Kidney tubule cell (primary cell): Measurements from ENCODE around the gene FSD1.

Source experiments
- DNase-seq: peaks from one replicate; pipeline ENCODE4 v3.0.0-alpha.2; 2018; ENCODE audit warnings: low spot score

The FSD1 gene

DNA sequence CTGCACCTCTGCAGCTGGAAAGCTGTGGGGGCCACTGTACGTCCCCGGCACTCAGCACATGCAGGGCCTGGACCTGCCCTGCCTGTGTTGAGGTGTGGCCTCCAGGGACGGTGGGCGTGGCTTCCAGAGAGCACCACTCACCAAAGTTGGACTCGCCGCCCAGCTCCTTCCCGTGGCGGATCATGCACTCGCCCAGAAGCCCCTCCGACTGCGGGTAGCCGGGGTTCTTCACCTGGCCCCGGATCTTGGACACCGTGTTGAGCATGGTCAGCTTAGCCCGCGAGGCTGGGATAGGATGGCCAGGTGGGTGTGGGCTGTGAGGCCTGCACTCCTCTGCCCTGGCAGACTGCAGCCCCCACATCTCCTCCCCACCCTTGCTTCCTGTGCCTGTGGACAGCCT lies 60.9 kb downstream of the FSD1 start:
- no peak for DNase-seq

DNA sequence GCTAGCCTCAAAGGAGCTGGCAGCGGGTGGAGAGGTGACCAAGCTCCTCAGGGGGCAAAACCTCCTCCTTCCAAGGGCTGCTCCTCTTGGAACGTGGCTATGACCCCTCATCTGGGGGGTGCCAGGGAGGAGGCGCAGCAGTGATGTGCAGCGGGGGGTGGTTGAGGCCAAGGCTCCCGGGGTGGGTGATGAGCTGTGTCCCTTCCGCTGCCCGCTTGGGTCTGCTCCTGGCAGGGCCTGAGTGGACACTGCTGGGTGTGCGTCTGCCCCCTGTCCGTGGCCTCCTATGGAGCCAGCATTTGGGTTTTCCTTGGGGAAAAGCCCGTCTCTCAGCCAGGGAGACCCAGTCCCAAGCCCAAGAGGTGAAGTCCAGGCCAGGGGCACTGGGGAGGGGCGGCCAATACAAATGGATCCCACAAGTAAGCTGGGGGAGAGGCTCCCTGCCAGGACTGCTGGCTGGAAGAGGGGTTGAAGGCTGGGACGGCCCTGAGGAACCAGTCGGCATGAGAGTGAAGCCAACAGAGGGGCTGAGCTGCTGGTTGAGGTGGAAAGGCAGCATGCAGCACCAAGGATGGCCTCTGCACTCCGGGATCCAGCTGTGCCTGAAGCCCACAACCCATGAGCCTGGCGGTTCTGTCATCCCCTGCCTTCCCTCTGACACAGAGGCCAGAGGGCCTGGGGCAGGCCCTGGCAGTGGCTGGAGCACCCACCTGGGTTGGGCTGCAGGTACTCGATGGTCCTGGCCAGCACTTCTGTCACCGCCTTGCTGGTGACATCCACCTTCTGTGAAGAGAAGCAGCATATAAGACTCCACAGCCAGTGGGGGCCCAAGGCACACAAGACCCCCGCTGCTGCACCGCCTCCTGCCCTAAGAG lies 61.6 kb downstream of the FSD1 start:
- no peak for DNase-seq

DNA sequence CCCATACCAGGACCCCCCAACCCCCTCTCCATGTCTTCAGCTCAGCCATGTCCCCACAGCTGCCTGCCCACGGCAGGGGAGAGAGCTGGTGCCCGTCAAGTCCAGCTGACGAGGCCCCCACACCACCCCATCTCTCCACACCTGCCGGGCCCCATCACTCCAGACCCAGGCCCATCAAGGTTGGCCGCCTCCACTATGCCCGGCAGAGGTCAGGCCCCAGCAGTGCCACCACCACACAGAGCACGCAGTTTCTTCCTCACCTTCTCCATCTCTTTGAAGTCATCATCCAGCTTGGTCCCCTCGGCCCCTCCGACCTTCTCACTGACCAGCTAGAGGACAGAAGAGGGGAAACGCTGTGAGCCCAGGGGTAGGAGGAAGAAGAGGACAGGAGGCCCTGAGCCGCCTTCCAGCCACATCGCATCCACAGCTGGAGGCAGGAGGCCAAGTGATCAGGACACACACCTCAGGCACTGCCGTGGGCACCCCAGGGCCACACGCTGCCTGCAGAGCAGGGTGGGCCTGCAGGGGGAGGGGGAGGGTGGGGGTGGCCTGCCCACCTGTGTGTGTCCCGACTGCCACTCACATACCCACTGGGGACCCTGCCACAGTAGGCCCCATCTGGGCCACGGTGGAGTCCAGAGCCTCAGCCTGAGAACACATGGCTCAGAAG lies 62.4 kb downstream of the FSD1 start:
- DNase-seq, result no peak

DNA sequence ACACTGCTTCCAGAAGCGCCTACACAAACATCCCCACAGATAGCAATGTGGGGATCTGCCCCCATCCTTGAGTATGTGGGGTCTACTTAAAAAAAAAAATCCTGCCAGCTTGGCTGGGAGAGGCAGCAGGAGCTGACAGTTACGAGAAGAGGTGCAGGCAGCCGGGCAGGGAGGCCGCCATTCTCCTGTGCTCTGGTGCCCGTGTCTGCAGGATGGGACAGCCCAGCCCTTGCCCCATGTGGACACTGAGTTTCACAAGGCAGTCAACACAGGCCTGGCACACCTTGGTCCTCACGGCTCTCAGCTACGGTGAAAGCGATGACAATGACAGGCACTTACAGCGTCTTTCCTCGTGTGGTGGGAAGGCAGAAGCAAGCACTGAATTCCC lies 62.9 kb downstream of the FSD1 start:
- no peak for DNase-seq

DNA sequence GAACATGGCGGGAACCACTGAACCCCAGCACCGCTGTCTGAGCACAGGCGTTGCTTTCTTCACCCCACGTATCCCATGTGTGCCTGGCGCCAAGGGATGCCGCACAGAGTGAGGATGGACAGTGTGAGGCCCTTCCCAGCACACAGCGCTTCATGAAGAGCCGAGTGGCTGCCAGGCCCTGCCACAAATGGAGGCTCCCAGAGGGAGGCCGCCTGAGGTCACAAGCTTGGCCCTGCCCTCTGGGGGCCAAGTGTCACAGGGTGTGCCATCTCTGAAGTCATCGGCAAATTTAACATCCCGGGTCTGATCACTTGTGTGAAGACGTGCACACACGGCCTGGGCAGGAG lies 63.4 kb downstream of the FSD1 start:
- DNase-seq, result no peak

DNA sequence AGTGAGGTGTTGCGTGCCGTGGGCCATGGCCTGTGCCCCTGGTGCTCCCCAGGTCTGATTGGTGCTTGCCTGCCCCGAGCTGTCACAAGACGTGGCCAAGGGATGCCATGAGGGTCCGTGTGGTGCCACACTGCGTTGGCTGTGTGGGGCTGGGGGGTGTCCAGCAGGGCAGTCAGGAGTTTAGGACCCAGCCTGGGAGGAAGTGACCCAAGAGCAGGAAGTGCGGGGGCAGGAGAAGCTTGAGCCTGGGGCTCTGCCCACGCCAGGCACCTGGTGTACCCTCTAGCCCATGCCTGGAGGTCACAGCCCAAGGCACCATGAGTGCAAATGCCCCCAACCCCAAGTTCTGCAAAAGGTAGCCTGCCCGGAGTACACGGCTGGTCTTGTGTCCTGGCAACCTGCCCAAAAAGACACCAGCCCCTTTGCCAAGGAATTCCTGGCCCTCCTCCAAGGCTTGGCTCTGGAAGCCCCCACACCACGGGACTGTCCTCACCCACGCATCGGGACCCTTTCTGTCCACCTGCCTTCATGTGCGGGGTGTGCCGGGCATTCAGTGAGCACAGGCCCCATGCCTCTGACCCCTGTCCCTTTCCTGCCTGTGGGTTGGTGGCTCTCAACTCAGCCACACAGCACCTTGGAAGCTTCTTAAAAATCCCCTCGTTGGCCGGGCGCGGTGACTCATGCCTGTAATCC lies 63.9 kb downstream of the FSD1 start:
- peak; percentile 69 for DNase-seq

DNA sequence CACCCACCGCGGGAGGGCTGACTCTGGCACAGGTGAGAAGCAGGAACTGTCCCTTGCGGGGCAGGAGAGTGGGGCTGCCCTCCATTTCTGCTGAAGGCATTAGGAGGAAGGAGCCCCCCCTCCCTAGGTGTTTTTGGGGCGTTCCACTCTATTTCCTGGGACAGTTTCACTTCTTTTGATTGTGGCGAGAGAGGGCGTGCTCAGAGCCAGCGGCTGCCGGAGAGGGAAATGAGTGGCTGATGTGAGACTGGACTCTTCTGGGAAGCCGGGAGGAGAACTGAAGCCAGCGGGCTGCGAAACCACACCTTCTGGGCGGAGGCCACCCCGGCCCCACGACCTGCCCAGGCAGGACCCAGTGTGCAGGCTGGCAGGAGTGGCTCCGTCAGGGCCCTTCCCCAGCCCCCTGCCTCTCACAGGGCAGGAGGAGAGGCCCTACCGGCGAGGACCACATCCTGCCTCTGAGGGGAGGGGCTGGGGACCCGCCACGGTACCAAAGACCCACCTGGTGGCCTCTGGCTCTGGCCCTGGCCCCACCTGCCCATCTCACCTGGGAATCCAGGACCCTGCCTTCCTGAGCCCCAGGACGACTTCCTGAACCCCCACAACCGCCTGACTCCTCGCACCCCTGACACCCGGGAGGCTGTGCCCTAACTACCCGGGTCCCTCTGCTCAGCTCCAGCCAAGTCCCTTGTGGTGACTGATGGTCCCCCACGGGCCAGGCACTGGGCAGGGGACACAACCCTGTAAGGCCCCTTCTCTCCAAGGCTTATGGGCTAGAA lies 64.9 kb downstream of the FSD1 start:
- DNase-seq, result peak; percentile 90

DNA sequence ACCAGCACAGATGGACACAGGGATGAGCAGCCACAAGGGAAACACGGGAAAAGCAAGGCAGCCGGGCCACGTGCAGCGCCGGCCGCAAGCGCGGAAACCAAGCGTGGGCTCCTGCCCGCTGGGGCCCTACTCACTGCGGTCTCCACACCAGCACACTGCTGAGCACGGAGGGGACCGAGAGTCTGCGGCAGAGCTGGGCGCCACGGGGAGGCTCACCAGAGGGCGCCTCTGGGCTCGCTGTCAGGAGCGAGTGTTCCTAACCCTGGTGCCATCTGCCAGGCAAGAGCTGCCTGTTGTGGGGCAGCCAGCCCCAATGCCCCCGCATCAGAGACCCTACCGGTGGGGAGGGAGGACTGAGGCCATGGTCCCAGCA lies 65.5 kb downstream of the FSD1 start:
- peak; percentile 52 for DNase-seq

DNA sequence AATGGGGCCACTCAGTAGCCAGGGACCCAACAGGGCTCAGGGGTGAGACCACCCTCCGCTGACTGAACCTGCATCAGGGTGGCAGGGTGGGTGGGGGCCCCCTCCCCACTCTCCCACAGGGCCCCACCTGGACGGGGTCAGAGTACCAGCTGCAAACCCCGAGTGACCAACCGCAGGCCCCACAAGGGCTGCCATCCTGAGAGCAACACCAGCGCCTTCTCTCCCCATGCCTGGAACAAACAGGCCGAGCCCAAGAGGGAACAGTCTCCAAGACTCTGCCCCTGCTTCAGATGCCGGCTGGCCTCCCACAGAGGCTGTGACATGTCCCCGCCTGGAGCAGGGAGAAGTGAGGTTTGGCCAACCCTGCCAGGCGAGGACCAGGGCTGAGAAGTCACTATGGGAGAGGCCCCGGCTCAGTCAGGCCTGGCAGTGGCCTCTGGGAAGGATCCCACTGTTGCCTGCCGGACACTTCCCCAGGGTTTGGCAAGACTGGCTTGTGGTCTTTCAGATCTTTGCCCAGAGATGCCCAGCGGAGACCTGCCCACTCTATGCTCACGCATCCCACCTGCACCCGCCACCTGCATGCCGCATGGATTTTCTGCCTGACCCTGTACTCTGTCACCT lies 66.1 kb downstream of the FSD1 start:
- no peak for DNase-seq

DNA sequence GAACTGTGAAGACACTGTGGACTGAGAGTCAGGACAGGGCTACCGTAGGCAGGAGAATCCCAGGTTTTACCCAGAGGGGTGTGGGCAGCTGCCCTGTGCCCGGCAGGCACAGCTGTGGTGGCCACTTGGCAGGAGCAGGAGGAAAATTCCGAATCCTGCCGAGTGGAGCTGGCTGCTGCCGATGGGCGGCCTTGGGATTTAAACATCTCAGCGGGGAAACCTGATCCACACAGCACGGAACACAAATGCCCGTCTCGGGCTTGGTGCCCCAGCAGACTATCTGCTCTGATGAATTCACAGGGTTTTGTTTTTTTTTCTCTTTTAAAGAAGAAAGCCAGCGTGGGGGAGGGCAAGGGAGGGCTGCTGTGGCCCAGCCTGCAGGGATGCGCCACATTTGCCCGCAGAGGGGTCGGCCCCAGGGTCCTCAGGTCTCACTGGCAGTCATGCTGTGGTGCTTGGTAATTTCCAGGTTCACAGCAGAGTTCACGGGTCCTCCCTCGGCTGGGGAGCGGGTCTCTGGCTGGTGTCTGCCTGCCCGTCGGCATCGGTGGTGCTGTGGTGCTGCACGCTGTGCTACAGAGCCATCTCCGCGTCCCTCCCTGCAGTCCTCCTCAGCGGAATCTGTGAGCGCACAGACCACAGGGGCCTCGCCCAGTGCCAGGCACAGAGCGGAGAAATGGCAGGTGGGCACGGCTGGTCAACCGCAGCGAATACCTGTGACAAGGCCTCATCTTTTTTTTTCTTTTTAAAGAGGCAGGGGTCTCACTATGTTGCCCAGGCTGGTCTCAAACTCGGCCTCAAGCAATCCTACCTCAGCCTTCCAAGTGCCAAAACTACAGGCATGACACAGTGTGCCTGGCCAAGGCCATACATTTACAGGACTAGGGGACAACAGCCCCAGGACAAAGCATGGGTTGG lies 67.1 kb downstream of the FSD1 start:
- DNase-seq, result no peak

DNA sequence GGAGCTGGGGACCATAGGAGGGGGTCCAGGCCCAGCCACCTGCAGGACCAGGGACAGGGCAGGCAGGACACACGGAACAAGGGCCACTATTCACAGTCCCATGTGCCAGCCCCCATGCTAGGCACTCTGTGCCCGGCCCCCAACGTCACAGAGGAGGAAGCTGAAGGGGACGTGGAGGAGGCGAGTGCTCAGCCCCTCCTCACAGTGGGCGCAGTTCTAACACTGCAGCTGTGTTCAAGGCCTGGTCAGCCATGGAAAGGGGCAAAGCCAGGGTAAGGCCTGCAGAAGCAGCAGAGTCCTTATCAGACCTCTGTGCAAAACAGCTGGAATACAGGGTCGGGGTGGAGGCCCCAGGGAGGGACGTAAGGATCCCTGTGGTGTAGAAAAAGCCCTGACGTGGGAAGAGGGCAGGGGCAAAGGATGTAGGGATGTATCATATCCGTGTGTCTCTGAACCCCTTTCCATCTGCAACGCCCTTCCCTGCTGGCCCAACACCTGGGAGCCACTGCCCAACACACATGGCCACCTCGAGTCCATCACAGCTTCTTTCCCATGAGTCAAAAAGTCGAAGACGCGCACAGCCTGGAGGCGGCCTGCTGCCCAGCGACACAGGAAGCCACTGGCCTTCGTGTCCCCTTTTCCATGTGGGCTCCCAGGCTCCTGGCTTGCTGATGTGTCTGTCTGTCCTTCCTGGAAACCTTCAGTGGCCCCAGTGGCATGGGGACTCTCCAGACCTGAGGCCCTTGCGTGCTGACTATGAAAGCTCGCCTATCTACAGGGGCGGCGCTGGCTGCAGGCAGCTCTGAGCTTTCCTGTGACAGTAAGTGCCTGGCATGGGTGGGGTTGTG lies 68.0 kb downstream of the FSD1 start:
- no peak for DNase-seq

DNA sequence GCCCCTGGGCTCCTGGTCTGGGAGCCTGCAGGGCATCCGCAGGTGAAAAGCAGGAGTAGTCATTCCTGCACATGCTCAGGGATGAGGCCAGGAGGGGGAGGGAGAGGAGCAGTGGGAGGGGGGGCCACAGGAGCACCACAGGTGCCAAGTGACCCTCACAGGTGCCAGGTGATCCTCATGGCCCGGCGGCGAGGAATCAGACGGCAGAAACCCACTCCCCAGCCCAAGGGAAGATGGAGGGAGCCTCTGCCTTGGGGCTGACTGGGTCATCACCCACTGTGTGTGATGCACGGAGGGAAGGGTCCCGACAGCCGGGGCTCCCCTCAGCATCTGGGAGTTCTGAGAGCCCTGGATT lies 68.6 kb downstream of the FSD1 start:
- no peak for DNase-seq
